CD1c-positive myeloid dendritic cell (primary cell): ENCODE data around the gene RGS1.

ENCODE experiments used
- DNase-seq: peaks from one replicate; pipeline ENCODE4 v3.0.0-alpha.2; 2016; ENCODE audit errors: extremely low spot score

RGS1 gene

GRCh38 chr1:192620071-192620635 is 44.6 kb downstream of the RGS1 start:
- no peak for DNase-seq

GRCh38 chr1:192626366-192627179 is 51.0 kb downstream of the RGS1 start:
- no peak for DNase-seq

GRCh38 chr1:192627901-192628300 is 52.3 kb downstream of the RGS1 start:
- no peak for DNase-seq

- DNase-seq, result no peak
Observed at GRCh38 chr1:192628396-192629057, 53.0 kb downstream of the RGS1 start.

GRCh38 chr1:192629612-192630011 is 54.0 kb downstream of the RGS1 start:
- no peak for DNase-seq
